ENCODE results near the gene THAP4.

DNA sequence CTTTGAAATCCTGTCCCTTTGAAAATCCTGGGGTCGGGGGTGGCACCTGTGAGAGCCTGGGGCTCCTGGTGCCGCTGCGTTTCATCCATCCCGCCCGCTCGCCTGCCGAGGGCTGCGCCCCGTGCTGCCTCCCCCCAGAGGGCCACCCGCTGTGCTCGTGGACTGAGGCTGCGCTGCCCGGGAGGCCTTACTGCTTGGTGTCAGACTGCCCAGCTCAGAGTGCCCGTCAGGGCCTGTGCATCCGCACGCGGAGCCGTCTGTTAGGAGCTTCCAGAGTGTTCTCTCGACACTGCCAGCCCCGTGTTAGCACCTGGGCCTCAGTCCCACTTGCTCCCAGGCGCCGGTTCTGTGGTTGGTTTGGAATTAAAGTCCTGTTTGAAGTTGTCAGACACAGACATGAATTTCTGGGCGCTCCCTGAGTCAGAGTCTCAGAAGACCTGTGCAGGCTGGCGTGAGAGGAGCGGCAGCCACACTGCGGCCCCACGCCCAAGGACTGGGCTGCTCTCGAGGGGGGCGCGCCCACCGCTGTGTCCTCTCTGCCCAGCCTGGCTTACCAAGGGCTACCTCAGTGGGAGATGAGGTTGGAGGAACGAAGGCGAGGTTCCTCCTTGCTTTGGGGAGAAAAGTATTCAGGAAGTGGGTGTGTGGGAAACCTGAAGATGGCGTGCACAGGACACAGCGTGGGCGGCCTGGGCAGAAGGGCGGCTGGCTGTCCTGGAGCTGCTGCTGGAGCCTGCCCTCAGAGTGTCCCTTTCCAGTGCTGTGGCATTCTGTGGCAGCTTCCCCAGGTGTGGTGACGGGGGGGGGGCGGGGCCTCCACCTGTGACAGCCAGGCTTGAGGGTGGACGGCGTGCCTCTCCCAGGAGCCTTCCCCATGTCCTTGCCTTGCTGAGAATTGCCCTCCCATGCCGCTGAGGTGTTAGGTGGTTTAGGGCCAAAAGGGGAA is 35.6 kb upstream of the THAP4 start:
- TF ChIP-seq CSDC2 (CRISPR knock-in tag; IDR thresholded peaks at IDR 0.05) (no peak), ZC3H10 (CRISPR knock-in tag; IDR thresholded peaks at IDR 0.05) (no peak)
